Endothelial cell of umbilical vein (primary cell): ENCODE data around the gene PTPN13. TPM values are rescaled to one million over a fixed set of nuclear protein-coding genes. Genes with fewer than 3 reads are reported as not detected.

Experiments
- BruUV-seq: library from RNA; stranded (reverse); fragments of 400-500 nt; replicated peaks from 2 replicates; lab custom pipeline; 2021; lab: Mats Ljungman, UMichigan
- CTCF ChIA-PET: fragments of 300-600, 350-600 bp; sonication (Branson Sonifier 250); formaldehyde crosslinking; loops from one replicate; lab custom pipeline; 2021; ENCODE audit warnings: antibody characterized with exemption, inconsistent platforms; lab: Charles Lee
- POLR2A ChIA-PET: fragments of 300-600, 350-600 bp; sonication (Branson Sonifier 250); formaldehyde crosslinking; loops from one replicate; lab custom pipeline; 2021; ENCODE audit warnings: antibody characterized with exemption, inconsistent platforms; lab: Charles Lee
- DNase-seq: peaks from one replicate; pipeline ENCODE4 v3.0.0-alpha.2; 2011; ENCODE audit warnings: low read depth, low spot score
- FAIRE-seq: peaks from 2 replicates; lab custom pipeline; 2011; peaks lifted over from hg19 to GRCh38; lab: Jason Lieb, UNC
- H2AFZ ChIP-seq: 2 replicates; pipeline ENCODE4 v1.6.0; 2012; ENCODE audit warnings: low read depth, low read length, control low read depth, inconsistent platforms
- H3K27ac ChIP-seq: 2 replicates; pipeline ENCODE4 v1.5.1; 2011; ENCODE audit warnings: low read depth, mild to moderate bottlenecking, control low read depth, low read length, moderate library complexity; ENCODE audit not compliant: insufficient read depth
- H3K27me3 ChIP-seq, 2 experiments: 2 replicates each; pipeline versions ENCODE4 v1.6.0 to v1.6.1; 2011; ENCODE audit warnings: low read length in 2 of 2, mixed read lengths in 1 of 2; ENCODE audit not compliant: control insufficient read depth in 2 of 2, insufficient read depth in 2 of 2
- H3K36me3 ChIP-seq, 2 experiments: 2 replicates in 1 of 2; 3 replicates in 1 of 2; pipeline ENCODE4 v1.5.1; 2011; ENCODE audit warnings: low read length in 2 of 2, mild to moderate bottlenecking in 1 of 2, moderate library complexity in 1 of 2; ENCODE audit not compliant: control insufficient read depth in 2 of 2, insufficient read depth in 2 of 2; ENCODE audit errors: extremely low read depth in 1 of 2
- H3K4me1 ChIP-seq: 3 replicates; pipeline ENCODE4 v1.5.1; 2011; ENCODE audit warnings: mild to moderate bottlenecking, low read length; ENCODE audit not compliant: control insufficient read depth, insufficient read depth; ENCODE audit errors: extremely low read depth
- H3K4me2 ChIP-seq: 2 replicates; pipeline ENCODE4 v1.6.1; 2011; ENCODE audit warnings: low read length, control low read depth, mixed read lengths; ENCODE audit not compliant: insufficient read depth
- H3K4me3 ChIP-seq, 3 experiments: fragments of 200-600 bp in 1 of 3; sonication (generic), shearing (Covaris generic) in 1 of 3; replicated peaks in 1 of 3; 2 replicates each; pipeline ENCODE4 v1.5.1; 2011 to 2016; ENCODE audit warnings: control low read depth in 3 of 3, low read length in 3 of 3, mild to moderate bottlenecking in 2 of 3, inconsistent platforms in 1 of 3, low read depth in 1 of 3, moderate library complexity in 1 of 3; ENCODE audit not compliant: insufficient read depth in 1 of 3
- H3K79me2 ChIP-seq: 2 replicates; pipeline ENCODE4 v1.6.0; 2012; ENCODE audit warnings: low read length, inconsistent platforms; ENCODE audit not compliant: control insufficient read depth, insufficient read depth
- H3K9ac ChIP-seq: replicated peaks from 2 replicates; pipeline ENCODE3; 2011; ENCODE audit warnings: low read length, control low read depth; ENCODE audit not compliant: insufficient read depth; ENCODE audit errors: extremely low read depth
- H3K9me1 ChIP-seq: replicated peaks from 3 replicates; pipeline ENCODE4 v1.6.0; 2011; ENCODE audit warnings: mild to moderate bottlenecking, low read length; ENCODE audit not compliant: control insufficient read depth, insufficient read depth; ENCODE audit errors: extremely low read depth
- H3K9me3 ChIP-seq: replicated peaks from 2 replicates; pipeline ENCODE4 v1.5.1; 2012; ENCODE audit warnings: low read length, inconsistent platforms; ENCODE audit not compliant: control insufficient read depth, insufficient read depth
- H4K20me1 ChIP-seq: replicated peaks from 2 replicates; pipeline ENCODE3; 2011; ENCODE audit warnings: mild to moderate bottlenecking, low read length; ENCODE audit not compliant: control insufficient read depth, insufficient read depth; ENCODE audit errors: extremely low read depth
- EZH2 ChIP-seq: IDR thresholded peaks from 2 replicates; pipeline ENCODE4 v1.6.1; 2012; ENCODE audit warnings: borderline replicate concordance, low read depth, mild to moderate bottlenecking, moderate library complexity, low read length, inconsistent platforms; ENCODE audit not compliant: severe bottlenecking
- FOS ChIP-seq: IDR thresholded peaks from 2 replicates; pipeline ENCODE4 v1.6.1; 2011; ENCODE audit warnings: mild to moderate bottlenecking, low read length, moderate library complexity, borderline replicate concordance; ENCODE audit not compliant: insufficient read depth
- GATA2 ChIP-seq: IDR thresholded peaks from 2 replicates; pipeline ENCODE4 v1.7.0; 2011; ENCODE audit warnings: low read depth, mild to moderate bottlenecking, moderate library complexity, mixed read lengths, low read length; ENCODE audit not compliant: insufficient read length, insufficient read depth
- JUN ChIP-seq: IDR thresholded peaks from 2 replicates; pipeline ENCODE4 v1.6.1; 2011; ENCODE audit warnings: borderline replicate concordance, low read depth; ENCODE audit not compliant: insufficient read length, insufficient read depth
- MYC ChIP-seq: IDR thresholded peaks from one replicate; pipeline ENCODE4 v1.6.1; 2011; ENCODE audit warnings: mild to moderate bottlenecking, low read depth, low read length
- POLR2A ChIP-seq: IDR thresholded peaks from 2 replicates; pipeline ENCODE4 v1.6.1; 2012; ENCODE audit warnings: low read depth, mild to moderate bottlenecking, control low read depth, low read length
- POLR2AphosphoS5 ChIP-seq: IDR thresholded peaks from 2 replicates; pipeline ENCODE4 v1.6.1; 2012; ENCODE audit warnings: low read depth, mild to moderate bottlenecking, control low read depth, low read length, moderate library complexity; ENCODE audit not compliant: insufficient read depth
- dilution Hi-C: fragments of 300-500 bp; cut with MboI; formaldehyde crosslinking; loops from one replicate; pipeline ENCODE4 v1.15.0; 2019; ENCODE audit warnings: low sequenced_read_pairs; ENCODE audit not compliant: extremely low pct_ligation_motif_present
- intact Hi-C: fragments of 100-400 bp; cut with micrococcal nuclease; formaldehyde crosslinking; loops from one replicate; pipeline ENCODE4 v1.10.0; 2022
- polyA plus RNA-seq, 4 experiments: library from polyadenylated mRNA; depleted of rRNA in 3 of 4; stranded (reverse) in 3 of 4; unstranded in 1 of 4; fragments of >200 nt; gene quantifications; 2 replicates each; pipeline versions ENCODE4 v1.2.1 to v1.2.3, GENCODE V29; 2011 to 2012; ENCODE audit warnings: missing spikeins in 1 of 4
- total RNA-seq: library from RNA; stranded (reverse); gene quantifications from 2 replicates; pipeline ENCODE4 v1.2.3, GENCODE V29; 2021
- TF ChIP-seq, protein P1 (sequence below): IDR thresholded peaks from 2 replicates; pipeline ENCODE4 v1.6.1; 2011; ENCODE audit not compliant: insufficient read depth, insufficient read length
- TF ChIP-seq, protein P2 (sequence below), 2 donors: IDR thresholded peaks; 1 replicate in 1 of 2; 2 replicates in 1 of 2; pipeline ENCODE4 v1.5.1; 2011; ENCODE audit warnings: low read length in 2 of 2, mild to moderate bottlenecking in 2 of 2, moderate library complexity in 2 of 2, control low read depth in 1 of 2, inconsistent platforms in 1 of 2, low read depth in 1 of 2; ENCODE audit not compliant: insufficient read depth in 1 of 2; ENCODE audit errors: extremely low read depth in 1 of 2

PTPN13 gene
- total and polyA plus RNA-seq, 2 donors (not counting 3 experiments of a cell fraction or from before 2014, with no cell fraction given): 0.69 to 2.9 TPM

DNA sequence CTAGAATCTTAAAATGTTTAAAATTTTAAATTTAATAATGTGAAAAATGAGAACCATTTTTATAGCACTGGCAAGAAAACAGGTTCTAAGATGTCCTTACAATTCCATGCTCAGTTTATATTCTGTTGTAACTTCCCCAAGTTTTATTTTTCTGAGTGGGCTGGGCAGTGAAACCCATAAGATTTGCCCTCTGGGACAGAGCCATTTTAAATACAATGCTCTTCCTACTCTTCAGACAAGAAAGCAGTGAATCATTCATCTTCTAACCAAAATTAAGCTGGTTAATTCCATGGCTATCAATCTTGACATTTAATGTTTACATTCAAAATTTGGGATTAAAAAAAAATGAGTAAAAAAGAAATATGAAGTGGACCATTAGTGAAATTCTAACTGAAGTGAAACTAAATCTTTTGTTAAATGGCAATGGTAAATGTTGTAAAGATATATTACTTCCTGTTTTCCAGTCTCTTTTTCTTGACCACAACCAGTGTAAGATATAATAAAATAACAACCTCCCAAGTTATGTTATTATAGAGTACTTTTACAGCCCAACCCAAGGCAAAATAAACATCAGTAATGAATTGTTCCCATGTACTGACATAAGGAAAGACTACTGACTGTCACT lies 37.2 kb upstream of the PTPN13 start:
- POLR2A ChIA-PET: no interaction called here
- no TSS peak for BruUV-seq
- peaks cover 6% of the 10 kb centered on the region for H3K4me1 ChIP-seq
- H3K79me2 ChIP-seq: no peaks in the 10 kb centered on the region
- no peaks in the 10 kb centered on the region for H3K36me3 ChIP-seq
- H3K4me3 ChIP-seq: no peak overlapping the region
- H3K27ac ChIP-seq: no peak overlapping the region
- peak overlapping the region; percentile 36 for H3K4me2 ChIP-seq
- peaks cover 1 to 2% of the 10 kb centered on the region in 2 experiments for H3K27me3 ChIP-seq
- TF ChIP-seq MYC: no peak
- no peak for TF ChIP-seq EZH2
- no peak for TF ChIP-seq POLR2AphosphoS5
- TF ChIP-seq GATA2: no peak
- no peak for TF ChIP-seq FOS
- TF ChIP-seq, protein P1, sequence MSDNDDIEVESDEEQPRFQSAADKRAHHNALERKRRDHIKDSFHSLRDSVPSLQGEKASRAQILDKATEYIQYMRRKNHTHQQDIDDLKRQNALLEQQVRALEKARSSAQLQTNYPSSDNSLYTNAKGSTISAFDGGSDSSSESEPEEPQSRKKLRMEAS: no peak
- TF ChIP-seq POLR2A: no peak
- TF ChIP-seq JUN: no peak
- TF ChIP-seq, protein P2, sequence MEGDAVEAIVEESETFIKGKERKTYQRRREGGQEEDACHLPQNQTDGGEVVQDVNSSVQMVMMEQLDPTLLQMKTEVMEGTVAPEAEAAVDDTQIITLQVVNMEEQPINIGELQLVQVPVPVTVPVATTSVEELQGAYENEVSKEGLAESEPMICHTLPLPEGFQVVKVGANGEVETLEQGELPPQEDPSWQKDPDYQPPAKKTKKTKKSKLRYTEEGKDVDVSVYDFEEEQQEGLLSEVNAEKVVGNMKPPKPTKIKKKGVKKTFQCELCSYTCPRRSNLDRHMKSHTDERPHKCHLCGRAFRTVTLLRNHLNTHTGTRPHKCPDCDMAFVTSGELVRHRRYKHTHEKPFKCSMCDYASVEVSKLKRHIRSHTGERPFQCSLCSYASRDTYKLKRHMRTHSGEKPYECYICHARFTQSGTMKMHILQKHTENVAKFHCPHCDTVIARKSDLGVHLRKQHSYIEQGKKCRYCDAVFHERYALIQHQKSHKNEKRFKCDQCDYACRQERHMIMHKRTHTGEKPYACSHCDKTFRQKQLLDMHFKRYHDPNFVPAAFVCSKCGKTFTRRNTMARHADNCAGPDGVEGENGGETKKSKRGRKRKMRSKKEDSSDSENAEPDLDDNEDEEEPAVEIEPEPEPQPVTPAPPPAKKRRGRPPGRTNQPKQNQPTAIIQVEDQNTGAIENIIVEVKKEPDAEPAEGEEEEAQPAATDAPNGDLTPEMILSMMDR (IDR thresholded peaks at IDR 0.05; ENCODE audit: extremely low read depth in 1 of 2, insufficient read depth in 1 of 2, low read depth in 1 of 2, low read length in 2 of 2): no peak
- FAIRE-seq (no peak), DNase-seq (peak; percentile 56)
- dilution Hi-C loops (no loop called here), intact Hi-C loops (no loop called here)
- no peaks in the 10 kb centered on the region for H4K20me1 ChIP-seq
- no peak overlapping the region for H3K9ac ChIP-seq
- no peaks in the 10 kb centered on the region for H3K9me1 ChIP-seq
- no peak overlapping the region for H2AFZ ChIP-seq
- CTCF ChIA-PET: no interaction called here
- H3K9me3 ChIP-seq: no peaks in the 10 kb centered on the region
